Measurements from ENCODE around the gene SNTG2. TPM values are rescaled to one million over a fixed set of nuclear protein-coding genes. Genes with fewer than 3 reads are reported as not detected.
"Not testable (repeated sequence)": the region's sequence is repeated elsewhere in the genome, so short reads cannot be mapped to it uniquely, and the experiment has no call there.

The SNTG2 gene
- total and polyA plus RNA-seq, 2 experiments from 2014 or later: 0.66 to 1.0 TPM

DNA sequence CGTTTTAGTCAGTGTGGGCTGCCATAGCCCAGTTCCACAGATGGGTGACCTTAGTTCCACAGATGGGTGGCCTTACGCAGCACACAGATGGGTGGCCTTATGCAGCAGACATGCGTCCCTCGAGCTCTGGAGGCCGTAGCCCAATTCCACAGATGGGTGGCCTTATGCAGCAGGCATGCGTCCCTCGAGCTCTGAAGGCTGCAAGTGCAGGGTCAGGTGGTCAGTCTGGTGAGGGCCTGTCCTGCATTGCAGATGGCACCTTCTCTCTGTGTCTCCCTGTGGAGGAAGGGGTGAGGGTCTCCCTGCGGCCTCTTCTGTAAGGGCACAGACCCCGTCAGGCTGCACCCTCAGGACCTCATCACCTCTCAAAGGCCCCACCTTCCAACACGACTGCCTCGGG, 273.1 kb downstream of the SNTG2 start:
- H3K9me3 ChIP-seq (ENCODE audit: low read depth): no peaks in the 10 kb centered on the region
- H3K4me1 ChIP-seq (ENCODE audit: low read depth): no peaks in the 10 kb centered on the region
- TF ChIP-seq, protein P1, sequence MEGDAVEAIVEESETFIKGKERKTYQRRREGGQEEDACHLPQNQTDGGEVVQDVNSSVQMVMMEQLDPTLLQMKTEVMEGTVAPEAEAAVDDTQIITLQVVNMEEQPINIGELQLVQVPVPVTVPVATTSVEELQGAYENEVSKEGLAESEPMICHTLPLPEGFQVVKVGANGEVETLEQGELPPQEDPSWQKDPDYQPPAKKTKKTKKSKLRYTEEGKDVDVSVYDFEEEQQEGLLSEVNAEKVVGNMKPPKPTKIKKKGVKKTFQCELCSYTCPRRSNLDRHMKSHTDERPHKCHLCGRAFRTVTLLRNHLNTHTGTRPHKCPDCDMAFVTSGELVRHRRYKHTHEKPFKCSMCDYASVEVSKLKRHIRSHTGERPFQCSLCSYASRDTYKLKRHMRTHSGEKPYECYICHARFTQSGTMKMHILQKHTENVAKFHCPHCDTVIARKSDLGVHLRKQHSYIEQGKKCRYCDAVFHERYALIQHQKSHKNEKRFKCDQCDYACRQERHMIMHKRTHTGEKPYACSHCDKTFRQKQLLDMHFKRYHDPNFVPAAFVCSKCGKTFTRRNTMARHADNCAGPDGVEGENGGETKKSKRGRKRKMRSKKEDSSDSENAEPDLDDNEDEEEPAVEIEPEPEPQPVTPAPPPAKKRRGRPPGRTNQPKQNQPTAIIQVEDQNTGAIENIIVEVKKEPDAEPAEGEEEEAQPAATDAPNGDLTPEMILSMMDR (IDR thresholded peaks at IDR 0.05; ENCODE audit: low read depth, low read length): no peak
- no peaks in the 10 kb centered on the region for H3K36me3 ChIP-seq
- H3K4me3 ChIP-seq: no peak overlapping the region
- H3K27ac ChIP-seq: no peak overlapping the region
- no peak for DNase-seq (ENCODE audit: low read depth in 1 of 2, low spot score in 1 of 2)
- H3K27me3 ChIP-seq: no peaks in the 10 kb centered on the region

DNA sequence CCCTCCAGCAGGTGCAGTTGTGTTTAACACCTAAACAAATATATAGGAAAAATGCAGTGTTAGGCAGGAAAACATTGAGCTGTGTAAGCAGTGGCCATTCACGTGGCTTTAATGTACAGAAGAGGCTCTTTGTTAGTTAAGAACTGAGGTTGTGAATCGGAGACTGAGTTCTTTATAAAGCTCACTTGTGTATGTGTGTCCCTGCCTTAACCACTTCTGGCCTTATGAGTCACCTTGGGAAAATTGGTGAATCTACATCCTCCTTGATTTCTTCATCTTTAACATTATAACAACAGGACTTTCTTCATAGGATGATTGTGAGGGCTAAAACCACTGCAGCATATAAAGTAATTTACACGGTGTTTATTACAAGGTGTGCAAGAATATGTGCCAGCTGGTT, 274.3 kb downstream of the SNTG2 start:
- TF ChIP-seq, protein P1 (IDR thresholded peaks at IDR 0.05; ENCODE audit: low read depth, low read length): no peak
- no peaks in the 10 kb centered on the region for H3K27me3 ChIP-seq
- no peaks in the 10 kb centered on the region for H3K9me3 ChIP-seq (ENCODE audit: low read depth)
- no peak overlapping the region for H3K4me3 ChIP-seq
- H3K27ac ChIP-seq: no peak overlapping the region
- no peaks in the 10 kb centered on the region for H3K36me3 ChIP-seq
- no peak for DNase-seq (ENCODE audit: low read depth in 1 of 2, low spot score in 1 of 2)
- no peaks in the 10 kb centered on the region for H3K4me1 ChIP-seq (ENCODE audit: low read depth)

DNA sequence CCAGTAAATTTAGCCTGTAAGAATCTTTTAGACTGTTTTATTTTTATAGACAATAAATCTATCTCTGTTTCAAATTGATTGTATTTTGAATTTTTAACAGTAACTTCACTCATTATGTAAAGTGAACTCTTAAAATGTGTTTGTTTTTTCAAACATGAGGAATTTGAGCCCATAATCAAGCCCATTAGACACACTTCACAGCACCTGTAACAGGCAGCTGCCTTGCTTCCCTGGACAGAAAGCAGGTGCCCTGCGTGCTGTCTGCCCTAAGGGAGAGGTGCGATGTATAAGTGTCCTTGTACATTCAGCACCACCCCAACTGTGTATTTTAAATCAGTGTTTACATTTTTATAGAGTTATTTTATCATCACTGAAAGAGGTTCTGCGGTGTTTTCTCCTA, 276.1 kb downstream of the SNTG2 start:
- H3K36me3 ChIP-seq: no peaks in the 10 kb centered on the region
- no peak overlapping the region for H3K4me3 ChIP-seq
- no peaks in the 10 kb centered on the region for H3K4me1 ChIP-seq (ENCODE audit: low read depth)
- no peaks in the 10 kb centered on the region for H3K27me3 ChIP-seq
- TF ChIP-seq, protein P1 (IDR thresholded peaks at IDR 0.05; ENCODE audit: low read depth, low read length): no peak
- H3K27ac ChIP-seq: no peak overlapping the region
- no peak for DNase-seq (ENCODE audit: low read depth in 1 of 2, low spot score in 1 of 2)
- no peaks in the 10 kb centered on the region for H3K9me3 ChIP-seq (ENCODE audit: low read depth)

DNA sequence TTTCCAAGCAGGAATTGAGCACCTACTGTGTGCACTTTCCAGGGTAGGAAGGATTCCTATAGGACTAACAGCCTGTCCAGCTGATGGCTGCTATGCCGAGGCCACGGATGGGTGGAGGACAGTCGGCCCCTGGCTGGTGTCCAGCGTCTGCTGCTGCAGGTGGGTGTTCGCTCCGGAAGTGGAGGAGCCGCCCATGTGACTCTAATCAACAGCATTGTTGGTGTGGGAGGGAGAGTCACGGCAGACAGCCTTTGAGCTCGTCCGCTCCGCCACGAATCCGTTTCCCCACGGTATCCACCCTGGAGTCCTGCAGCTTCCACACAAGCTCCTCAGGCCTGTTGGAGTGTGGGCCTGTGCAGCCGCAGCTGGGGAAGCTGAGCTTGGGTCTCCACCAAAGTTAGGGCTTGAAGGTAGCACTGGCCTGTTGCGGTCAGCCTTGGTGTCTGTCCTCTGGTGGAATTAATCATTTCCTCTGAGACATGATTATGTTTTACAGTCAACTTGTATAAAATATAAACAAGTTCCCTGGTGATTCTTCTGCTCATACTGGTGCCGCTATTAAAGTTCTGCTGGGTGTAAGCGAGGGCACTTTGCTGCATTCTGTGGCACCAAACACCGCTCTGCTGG, 276.7 kb downstream of the SNTG2 start:
- H3K9me3 ChIP-seq (ENCODE audit: low read depth): no peaks in the 10 kb centered on the region
- TF ChIP-seq, protein P1 (IDR thresholded peaks at IDR 0.05; ENCODE audit: low read depth, low read length): no peak
- no peaks in the 10 kb centered on the region for H3K4me1 ChIP-seq (ENCODE audit: low read depth)
- H3K4me3 ChIP-seq: no peak overlapping the region
- DNase-seq (ENCODE audit: low read depth in 1 of 2, low spot score in 1 of 2): no peak
- H3K36me3 ChIP-seq: no peaks in the 10 kb centered on the region
- H3K27ac ChIP-seq: no peak overlapping the region
- no peaks in the 10 kb centered on the region for H3K27me3 ChIP-seq

DNA sequence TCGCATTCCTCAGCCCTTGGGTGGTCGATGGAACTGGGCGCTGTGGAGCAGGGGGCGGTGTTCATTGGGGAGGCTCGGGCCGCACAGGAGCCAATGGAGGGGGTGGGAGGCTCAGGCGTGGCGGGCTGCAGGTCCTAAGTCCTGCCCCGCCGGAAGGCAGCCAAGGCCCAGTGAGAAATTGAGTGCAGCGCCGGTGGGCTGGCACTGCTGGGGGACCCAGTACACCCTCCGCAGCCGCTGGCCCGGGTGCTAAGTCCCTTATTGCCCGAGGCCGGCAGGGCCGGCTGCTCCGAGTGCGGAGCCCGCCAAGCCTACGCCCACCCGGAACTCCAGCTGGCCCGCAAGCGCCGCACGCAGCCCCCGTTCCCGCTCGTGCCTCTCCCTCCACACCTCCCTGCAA, 278.9 kb downstream of the SNTG2 start:
- DNase-seq (ENCODE audit: low read depth in 1 of 2, low spot score in 1 of 2); H3K27ac ChIP-seq; H3K4me1 ChIP-seq (ENCODE audit: low read depth); H3K36me3 ChIP-seq; H3K9me3 ChIP-seq (ENCODE audit: low read depth); H3K27me3 ChIP-seq; H3K4me3 ChIP-seq: not testable (repeated sequence)

DNA sequence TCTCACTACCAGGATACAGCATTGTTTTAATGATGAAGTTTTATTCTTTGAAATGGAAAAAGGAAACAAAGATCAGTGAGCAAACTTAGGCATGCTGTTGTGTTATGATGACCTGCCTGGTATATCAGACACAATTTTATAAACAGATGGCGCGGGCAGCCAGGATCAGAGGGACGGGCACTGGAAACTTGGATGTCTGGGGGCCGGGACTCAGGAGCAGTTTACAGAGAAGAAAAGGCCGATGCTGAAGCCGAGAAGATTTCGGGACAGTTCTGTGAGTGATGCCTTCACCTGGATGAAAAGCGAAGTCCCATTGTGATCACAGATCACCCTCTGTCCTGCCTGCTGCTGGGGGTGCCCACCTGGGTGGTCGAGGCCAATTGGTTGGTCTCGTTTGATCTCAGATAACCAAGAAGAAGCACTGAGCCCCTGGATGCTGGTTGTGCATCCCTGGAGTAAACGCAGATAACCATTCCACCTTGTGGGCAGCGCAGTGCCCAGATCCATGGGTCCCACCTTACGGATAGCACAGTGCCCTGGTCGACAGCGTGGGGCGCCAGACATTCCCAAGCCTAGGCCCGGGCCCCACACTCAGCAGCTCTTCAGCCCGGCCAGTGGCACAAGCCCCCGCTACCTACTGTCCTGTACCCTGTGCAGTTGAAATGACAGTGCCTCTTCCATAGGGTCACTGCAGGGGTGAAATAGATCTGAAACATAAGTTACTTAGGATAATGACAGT, 279.7 kb downstream of the SNTG2 start:
- Histone ChIP-seq H3K27ac (no peak overlapping the region), H3K36me3 (no peaks in the 10 kb centered on the region), H3K9me3 (ENCODE audit: low read depth) (no peaks in the 10 kb centered on the region), H3K4me1 (ENCODE audit: low read depth) (no peaks in the 10 kb centered on the region), H3K4me3 (no peak overlapping the region), H3K27me3 (no peaks in the 10 kb centered on the region)
- DNase-seq (ENCODE audit: low read depth in 1 of 2, low spot score in 1 of 2): no peak
- TF ChIP-seq, protein P1 (IDR thresholded peaks at IDR 0.05; ENCODE audit: low read depth, low read length): no peak

Data from cardiac muscle cell (in vitro differentiated cells and primary cell).